Lower leg skin (tissue), 4 donors: ENCODE data around the gene PLAAT3. TPM values are rescaled to one million over a fixed set of nuclear protein-coding genes. Genes with fewer than 3 reads are reported as not detected.
"Not testable (repeated sequence)": the region's sequence is repeated elsewhere in the genome, so short reads cannot be mapped to it uniquely, and the experiment has no call there.

Source experiments
- DNase-seq, 2 donors: peaks; one replicate each; pipeline ENCODE4 v3.0.0-alpha.2; 2019; ENCODE audit warnings: low spot score in 2 of 2
- H3K4me3 ChIP-seq: fragments of 200-600 bp; sonication (generic); 2 replicates; pipeline ENCODE4 v1.5.1; 2017; ENCODE audit warnings: mild to moderate bottlenecking, low read depth; ENCODE audit not compliant: poor library complexity, severe bottlenecking
- CTCF ChIP-seq, 3 donors: fragments of 450-650 bp; IDR thresholded peaks; one replicate each; pipeline ENCODE4 v1.5.1; 2016; ENCODE audit warnings: antibody characterized with exemption in 3 of 3, mild to moderate bottlenecking in 3 of 3, moderate library complexity in 2 of 3
- POLR2A ChIP-seq, 2 donors: fragments of 450-650 bp; IDR thresholded peaks; one replicate each; pipeline ENCODE4 v1.6.1; 2016 to 2017; ENCODE audit warnings: antibody characterized with exemption in 2 of 2, mild to moderate bottlenecking in 1 of 2, moderate library complexity in 1 of 2
- WGBS, 2 donors: methylation state at CpG; one replicate each; pipeline ENCODE4 v1.1.5; 2018; 5-methylcytosine and 5-hydroxymethylcytosine counted together
- intact Hi-C: fragments of 100-400 bp; cut with DNase I; formaldehyde crosslinking; loops from one replicate; pipeline ENCODE4 v1.15.0; 2023; ENCODE audit warnings: low total_unique reads
- total RNA-seq, 4 donors: library from RNA; depleted of rRNA; stranded (reverse); fragments of >200 nt; gene quantifications; one replicate each; pipeline ENCODE4 v1.1.0, GENCODE V29; 2016

Gene PLAAT3
- total RNA-seq, 4 donors from 2014 or later = 9.8 to 15.1 (median 12.3) TPM

DNA sequence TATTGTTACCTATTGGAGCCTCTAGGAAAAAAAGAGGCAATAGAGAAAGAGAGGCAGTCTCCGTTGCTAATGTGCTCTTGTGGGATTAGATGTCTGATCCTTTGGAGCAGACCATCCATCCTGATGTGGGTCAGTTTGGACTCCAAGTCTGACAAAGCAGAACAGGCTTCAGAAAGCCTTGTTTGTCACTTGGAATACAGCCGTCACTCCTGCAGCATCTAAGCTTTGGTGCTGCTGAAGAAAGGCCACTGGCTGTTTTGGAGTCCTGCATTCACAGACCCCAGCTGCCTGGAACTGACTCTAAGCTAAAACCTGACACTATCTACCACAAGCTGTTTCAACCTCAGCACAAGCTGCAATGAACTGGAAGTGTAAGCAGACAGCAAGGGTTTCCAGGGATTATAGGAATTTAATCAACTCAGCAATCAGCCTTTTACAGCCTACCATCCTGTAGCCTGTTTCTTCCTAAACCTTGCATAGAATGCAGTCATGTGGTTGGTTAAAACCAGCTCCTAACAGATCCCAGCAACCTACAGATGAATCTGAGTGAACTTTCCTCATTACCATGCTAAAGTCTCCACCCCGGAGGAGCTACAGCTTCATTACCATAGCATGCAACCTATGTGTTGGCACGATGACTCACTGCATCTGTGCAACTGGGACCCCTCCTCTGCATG is 81.3 kb downstream of the PLAAT3 start:
- 68 to 83% methylated on average over 4 of the region's 4 CpGs for WGBS, 2 donors
- intact Hi-C loops = no loop called here
- DNase-seq = peak in 1 of 2 donors; percentile 45
- no peak overlapping the region for H3K4me3 ChIP-seq
- TF ChIP-seq CTCF (IDR thresholded peaks at IDR 0.05) (no peak), POLR2A (IDR thresholded peaks at IDR 0.05) (no peak)

DNA sequence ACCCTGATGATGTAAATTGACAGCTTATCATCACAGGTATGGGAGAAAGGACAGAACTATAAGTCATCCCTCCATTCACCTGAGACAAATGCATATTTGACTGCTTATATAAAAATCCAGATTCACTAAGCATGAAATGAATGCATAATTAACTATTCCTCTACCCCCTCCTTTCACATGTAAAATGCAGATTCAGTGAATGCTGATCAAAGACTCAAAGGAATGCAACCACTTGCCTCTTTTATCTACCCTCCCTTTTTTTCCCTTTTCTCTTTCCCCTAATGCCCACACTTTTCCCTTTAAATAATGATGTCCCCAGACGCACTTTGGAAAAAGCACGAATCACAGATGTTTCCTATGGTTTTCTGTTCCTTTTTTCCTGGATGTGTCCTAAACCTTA is 82.1 kb downstream of the PLAAT3 start:
- intact Hi-C loops = no loop called here
- WGBS, 2 donors = 65 to 74% methylated on average over 2 of the region's 2 CpGs

GRCh38 chr11:63531074-63531792 is 83.0 kb downstream of the PLAAT3 start:
- peak; percentile 23 to 57 for DNase-seq
- WGBS, 2 donors = 59 to 68% methylated on average over 4 to 5 of the region's 6 CpGs
- H3K4me3 ChIP-seq, intact Hi-C loops: not testable (repeated sequence)

More for the DNA sequence above, 82.1 kb downstream of the PLAAT3 start:
- H3K4me3 ChIP-seq = no peak overlapping the region
- TF ChIP-seq POLR2A (IDR thresholded peaks at IDR 0.05) (no peak), CTCF (IDR thresholded peaks at IDR 0.05) (no peak)
- DNase-seq = no peak

GRCh38 chr11:63530021-63530420 is 84.2 kb downstream of the PLAAT3 start:
- peak in 1 of 2 donors; percentile 42 for DNase-seq
- intact Hi-C loops = no loop called here
- H3K4me3 ChIP-seq = no peak overlapping the region
- TF ChIP-seq CTCF (IDR thresholded peaks at IDR 0.05) (no peak), POLR2A (IDR thresholded peaks at IDR 0.05) (no peak)
- 92 to 93% methylated on average over 2 of the region's 2 CpGs for WGBS, 2 donors

- intact Hi-C loops, DNase-seq: not testable (repeated sequence)
- WGBS, 2 donors = 76 to 83% methylated on average over 6 of the region's 6 CpGs
These were observed 84.9 kb downstream of the PLAAT3 start for GRCh38 chr11:63529373-63529772.

DNA sequence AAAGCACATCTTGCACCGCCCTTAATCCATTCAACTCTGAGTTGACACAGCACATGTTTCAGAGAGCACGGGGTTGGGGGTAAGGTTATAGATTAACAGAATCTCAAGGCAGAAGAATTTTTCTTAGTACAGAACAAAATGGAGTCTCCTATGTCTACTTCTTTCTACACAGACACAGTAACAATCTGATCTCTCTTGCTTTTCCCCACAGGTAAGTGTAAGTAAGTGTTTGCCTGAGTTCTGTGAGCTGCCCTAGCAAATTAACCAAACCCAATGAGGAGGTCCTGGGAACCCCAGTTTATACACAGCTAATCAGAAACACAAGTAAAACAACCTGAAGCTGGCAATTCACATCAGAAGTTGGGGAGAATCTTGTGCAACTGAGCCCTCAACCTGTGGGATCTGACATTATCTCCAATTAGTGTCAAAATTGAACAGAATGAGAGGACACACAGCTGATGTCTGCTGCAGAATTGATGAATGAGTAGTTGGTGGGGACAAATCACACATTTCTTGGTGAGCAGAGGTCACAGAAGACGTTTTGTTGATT is 85.4 kb downstream of the PLAAT3 start:
- DNase-seq, H3K4me3 ChIP-seq, intact Hi-C loops: not testable (repeated sequence)
- 60 to 84% methylated on average over 1 to 2 of the region's 3 CpGs for WGBS, 2 donors

More at GRCh38 chr11:63529373-63529772, 84.9 kb downstream of the PLAAT3 start:
- H3K4me3 ChIP-seq = not testable (repeated sequence)

DNA sequence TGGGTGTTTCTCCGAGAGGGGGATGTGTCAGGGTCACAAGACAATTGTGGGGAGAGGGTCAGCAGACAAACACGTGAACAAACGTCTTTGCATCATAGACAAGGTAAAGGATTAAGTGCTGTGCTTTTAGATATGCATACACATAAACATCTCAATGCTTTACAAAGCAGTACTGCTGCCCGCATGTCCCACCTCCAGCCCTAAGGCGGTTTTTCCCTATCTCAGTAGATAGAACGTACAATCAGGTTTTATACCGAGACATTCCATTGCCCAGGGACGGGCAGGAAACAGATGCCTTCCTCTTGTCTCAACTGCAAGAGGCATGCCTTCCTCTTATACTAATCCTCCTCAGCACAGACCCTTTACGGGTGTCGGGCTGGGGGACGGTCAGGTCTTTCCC is 86.1 kb downstream of the PLAAT3 start:
- WGBS, 2 donors = 40 to 45% methylated on average over 7 to 8 of the region's 11 CpGs
- H3K4me3 ChIP-seq, intact Hi-C loops, DNase-seq: not testable (repeated sequence)
